IPS-11a (cell line): ENCODE results near the gene JAM2.
"Not testable (repeated sequence)": the region's sequence is repeated elsewhere in the genome, so short reads cannot be mapped to it uniquely, and the experiment has no call there.

Experiments
- H3K4me3 ChIP-seq: one replicate; pipeline ENCODE4 v1.5.1; 2013; ENCODE audit warnings: low read depth, low read length, control low read depth

JAM2 gene

DNA sequence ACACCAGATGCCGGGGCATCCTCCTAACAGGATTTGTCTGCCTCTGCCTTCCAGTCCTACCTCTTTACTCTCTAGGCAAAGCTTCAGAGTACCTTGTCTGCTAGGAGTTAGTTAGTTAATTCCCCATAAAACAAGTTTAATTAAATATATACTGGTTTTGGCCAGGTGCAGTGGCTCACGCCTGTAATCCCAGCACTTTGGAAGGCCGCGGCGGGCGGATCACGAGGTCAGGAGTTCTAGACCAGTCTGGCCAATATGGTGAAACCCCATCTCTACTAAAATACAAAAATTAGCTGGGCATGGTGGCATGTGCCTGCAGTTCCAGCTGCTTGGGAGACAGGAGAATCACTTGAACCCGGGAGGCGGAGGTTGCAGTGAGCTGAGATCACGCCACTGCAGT, 75.0 kb downstream of the JAM2 start:
- not testable (repeated sequence) for H3K4me3 ChIP-seq

DNA sequence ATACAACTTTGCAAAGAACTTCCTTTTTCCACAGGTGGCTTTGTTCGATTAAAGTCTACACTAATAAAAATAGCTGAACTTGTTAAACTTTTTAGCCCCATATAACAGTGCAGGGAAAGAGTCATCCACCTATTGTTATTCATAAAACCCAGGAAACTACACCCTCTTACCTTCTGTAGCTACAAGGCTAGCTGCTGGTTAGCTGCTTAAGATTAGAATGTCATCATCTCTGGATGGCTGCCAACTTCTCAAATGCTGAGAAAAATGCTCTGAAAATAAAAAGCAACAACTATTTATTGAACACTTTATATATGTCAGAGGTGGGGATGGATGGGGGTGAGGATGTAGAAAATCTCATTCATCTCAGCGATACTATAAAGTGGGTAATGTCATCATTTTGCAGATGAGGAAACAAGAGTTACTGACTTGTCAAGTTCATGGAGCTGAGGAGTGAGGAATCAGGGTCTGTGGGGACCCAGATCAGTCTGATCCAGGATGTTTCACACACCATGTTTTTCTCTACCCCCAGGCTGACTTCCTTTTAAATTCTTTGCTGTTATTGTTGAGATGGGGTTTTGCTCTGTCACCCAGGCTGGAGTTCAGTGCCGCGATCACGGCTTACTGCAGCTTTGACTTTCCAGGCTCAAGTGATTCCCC, 78.6 kb downstream of the JAM2 start:
- no peak overlapping the region for H3K4me3 ChIP-seq

DNA sequence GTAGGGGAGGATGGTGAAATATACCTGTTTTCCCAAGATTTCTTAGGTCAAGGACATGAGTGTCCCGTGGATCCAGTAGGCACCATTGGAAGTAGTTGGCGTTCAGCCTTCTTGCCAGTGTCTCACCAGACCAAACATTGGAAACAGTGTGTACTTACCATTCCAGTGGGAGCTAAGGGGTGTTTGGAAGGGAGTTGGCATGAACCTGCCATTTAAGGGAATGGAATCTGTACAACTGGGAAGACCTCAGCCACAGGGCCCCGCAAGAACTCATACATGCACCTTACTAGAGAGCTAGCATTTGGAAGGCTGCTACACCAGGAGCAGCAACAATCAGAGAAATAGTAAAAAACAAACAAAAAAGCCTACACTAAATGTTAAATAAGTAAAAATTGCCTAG, 82.9 kb downstream of the JAM2 start:
- H3K4me3 ChIP-seq: no peak overlapping the region

DNA sequence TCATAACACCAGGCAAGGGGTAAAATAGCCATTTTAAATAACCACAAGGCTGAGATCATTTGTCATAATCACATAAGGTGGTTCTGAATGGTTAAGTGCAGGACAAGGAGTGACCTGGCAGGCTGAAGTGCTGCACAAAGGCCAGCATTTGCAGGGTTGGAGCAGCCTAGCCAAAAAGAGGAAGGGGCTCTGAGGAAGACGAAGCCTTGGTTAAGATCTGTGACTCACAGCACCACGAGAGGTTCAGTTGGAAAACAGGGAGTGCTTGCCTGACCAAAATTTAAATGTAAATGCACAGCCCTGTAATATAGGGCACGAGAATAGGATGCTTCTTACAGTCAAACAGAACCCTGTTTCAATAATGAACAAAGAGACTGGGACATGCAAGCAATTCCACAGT, 83.6 kb downstream of the JAM2 start:
- no peak overlapping the region for H3K4me3 ChIP-seq

DNA sequence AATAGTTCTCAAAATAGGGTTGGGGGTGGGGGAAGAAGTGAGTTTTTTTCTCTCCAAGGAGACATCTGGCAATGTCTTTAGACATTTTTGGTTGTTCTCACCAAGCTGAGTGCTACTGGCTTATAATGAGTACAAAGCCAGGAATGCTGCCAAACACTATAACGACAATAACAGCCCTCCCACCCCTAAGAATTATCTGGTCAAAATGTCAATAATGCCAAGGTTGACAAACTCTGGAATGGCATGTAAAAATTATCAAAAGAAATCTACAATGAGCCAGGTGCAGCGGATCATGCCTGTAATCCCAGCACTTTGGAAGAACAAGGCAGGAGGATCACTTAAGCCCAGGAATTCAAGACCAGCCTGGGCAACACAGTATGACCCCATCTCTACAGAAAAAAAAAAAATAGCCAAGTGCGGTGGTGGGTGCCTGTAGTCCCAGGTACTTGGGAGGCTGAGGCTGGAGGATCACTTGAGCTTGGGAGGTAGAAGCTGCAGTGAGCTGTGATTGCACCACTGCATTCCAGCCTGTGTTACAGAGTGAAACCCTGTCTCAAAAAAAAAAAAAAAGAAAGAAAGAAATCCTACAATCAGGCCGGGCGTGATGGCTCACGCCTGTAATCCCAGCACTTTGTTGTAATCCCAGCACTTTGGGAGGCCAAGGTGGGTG, 93.2 kb downstream of the JAM2 start:
- H3K4me3 ChIP-seq: no peak overlapping the region

DNA sequence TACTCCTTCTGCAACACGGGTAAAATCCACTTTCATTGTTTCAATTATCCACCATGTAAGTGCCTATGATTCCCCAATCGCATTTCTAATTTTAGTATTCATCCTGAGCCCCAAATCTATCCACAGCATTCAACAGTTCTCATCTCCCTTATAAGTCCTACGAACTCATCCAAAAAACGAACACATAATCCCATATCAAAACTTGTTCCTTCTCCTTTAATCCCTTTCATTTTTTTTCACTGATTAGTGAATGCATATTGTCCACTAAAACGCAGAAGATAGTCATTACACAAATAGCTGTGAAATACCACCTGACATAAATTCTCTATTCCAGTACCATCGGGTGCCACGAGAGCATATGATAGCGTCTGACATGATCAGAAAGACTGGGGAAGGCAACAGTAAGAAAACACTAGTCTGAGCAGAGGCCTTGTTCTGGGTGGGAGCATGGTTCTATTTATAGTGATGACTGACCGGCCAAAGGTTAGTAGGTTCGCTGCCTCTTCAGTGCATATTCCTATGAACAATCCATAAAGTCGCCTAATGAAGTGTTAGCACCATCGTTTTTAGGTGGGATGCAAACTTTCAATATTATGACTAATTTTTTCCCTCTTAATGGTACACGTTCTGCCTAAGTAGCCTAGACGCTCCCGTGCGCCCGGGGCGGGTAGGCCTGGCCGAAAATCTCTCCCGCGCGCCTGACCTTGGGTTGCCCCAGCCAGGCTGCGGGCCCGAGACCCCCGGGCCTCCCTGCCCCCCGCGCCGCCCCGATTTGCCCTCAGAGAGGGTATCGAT, 95.0 kb downstream of the JAM2 start:
- peak overlapping the region; percentile 98 for H3K4me3 ChIP-seq

DNA sequence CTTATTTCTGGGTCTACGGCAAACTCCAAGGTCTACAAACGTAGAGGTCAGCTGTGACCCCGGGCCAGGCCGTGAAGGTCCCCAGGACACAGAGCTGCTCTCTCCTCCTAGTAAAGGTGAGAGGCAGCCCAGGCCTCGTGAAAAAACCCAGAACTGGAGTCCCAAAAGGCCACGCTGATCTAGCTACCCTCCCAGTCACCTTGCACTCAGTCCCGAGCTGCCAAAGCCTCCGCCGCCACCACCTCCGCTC, 95.5 kb downstream of the JAM2 start:
- H3K4me3 ChIP-seq: peak overlapping the region; percentile 98

DNA sequence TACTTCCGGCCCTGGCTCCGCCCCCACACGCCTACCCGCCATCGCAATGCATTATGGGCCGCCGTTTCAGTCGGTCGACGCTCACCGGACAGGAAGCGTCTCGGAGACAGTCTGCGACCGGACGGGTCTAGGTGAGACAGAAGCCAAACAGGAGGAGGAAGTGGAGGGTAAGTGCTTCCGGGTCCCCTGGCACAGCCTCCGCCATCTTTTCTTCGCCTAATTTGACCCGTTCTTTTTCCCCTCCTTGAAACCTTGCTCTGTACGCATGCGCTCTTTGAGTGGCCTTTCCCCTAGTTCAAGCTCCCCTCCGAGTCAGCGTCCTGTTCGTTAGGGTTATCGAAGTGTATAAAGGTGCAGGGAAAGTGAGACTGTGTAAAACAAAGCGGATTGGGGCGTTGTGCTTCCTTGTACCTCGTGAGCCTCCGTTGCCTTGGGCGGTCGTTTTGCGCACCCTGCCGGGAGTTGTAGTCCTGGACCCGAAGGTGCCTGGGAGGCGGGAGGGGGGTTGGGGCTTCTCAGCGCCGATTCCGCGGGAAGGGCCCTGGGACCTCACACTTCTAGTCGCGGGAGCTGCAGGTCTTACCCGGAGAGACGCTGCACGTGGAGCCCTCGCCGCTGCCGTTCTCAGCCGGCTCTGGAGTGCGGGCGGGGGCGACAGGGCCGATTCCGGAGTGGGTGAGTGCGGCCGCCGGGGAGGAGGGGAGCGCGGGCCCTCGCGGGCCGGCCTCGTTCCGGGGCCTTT, 96.0 kb downstream of the JAM2 start, which contains the start of the genes ATP5PF and GABPA:
TSS of gene ATP5PF (minus strand) at position 1 of the 742 bp plus-strand sequence. CDS start 5,110 bp downstream, outside the sequence.
TSS of gene GABPA (plus strand) at position 69 of the 742 bp plus-strand sequence. CDS start 6,627 bp downstream, outside the sequence.
- H3K4me3 ChIP-seq: peak within 1 kb of the TSS; percentile 98

DNA sequence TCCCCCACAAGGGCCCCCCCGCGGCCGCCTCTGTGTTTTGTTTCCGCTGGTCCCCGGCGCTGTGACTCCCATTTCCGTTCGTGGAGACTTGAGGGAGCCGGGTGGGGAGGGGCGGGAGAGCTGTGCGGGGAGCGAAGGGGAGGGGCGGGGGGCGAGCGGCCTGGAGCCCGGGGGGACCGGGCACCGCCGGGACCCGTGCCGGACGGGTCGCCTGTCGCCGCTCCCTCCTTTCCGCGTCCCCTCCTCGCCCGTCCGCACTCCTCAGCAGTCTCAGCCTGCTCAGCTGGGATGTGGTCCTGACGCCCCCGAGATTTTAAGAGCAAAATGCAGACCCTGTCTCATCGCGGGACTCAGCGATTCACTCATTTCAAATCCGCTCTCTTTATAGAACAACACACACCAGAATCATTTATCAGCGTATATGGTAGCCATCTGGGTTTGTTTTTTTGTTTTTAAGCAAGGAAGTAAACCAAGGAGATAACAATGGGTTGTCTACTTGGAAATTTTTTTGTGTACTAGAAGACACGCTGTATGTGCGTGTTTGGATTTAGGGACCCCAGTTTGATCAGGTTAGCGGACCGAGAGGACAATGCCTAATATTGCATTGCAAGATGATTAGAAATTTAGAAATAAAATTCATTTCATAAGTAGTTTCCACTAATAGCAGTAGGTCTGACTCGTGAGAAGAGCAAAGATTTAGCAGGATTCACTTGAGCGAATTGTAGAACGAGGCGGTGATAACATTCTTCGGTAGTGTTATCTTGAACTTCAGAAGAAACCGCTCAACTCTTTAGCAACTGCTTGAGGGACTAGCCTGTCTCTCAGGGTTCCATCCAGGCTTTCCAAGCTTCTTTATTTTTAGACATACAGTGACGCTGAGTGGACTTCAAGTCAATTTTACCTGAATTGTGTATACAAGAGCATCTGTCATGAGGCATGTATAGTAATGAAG, 96.9 kb downstream of the JAM2 start:
- peak overlapping the region; percentile 98 for H3K4me3 ChIP-seq

DNA sequence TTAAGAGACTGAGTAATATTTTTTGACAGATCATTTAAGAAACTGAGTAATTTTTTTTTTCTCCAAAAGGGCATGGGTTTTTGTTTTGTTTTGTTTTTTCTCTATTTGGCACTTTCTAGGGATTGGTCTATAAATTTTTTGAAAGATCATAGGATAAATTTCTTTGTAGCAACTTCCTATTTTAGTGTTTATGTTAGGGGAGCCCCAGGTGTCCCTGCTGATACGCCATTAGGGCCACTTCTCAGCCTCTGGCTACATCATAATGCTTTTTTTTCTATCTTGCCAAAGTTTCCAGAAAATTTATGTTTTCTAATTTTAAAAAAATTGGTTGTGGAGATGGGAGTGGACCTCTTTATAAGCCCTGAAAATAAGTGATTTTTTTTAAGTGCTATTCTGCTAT, 98.4 kb downstream of the JAM2 start:
- no peak overlapping the region for H3K4me3 ChIP-seq

DNA sequence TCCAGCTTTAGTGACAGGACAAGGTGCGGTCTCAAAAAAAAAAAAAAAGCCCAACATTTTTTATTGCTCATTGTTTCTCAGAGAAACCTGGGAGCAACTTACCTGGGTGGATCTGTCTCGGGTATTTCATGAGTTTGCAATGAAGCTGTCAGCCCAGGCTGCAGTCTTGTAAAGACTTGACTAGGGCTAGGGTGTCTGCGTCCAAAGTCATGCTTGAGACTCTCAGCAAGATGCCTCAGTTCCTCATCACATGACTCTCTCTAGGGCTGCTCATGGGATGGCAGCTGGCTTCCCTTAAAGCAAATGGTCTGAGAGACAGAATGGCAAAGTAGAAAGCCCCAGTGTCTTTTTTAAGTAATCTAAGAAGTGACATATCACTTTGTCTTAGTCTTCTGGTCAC, 103.8 kb downstream of the JAM2 start:
- no peak overlapping the region for H3K4me3 ChIP-seq

DNA sequence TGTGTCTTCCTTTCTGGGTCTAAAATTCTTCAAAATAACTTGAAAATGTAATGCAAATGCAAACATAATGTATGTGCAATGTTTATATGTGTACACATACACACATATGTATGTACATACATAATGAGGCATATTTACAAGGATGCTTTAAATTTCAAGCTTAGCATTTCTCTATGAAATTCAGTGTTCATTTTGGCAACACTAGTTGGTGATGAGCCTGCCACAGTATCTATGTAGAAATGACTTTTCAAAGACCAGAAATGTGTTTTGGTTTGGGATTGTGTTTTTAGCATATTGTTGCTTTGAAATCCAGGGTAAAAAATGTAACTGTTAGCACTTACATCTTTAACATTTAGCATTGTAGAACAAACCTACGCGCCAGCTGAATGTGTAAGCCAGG, 105.8 kb downstream of the JAM2 start:
- H3K4me3 ChIP-seq: no peak overlapping the region

DNA sequence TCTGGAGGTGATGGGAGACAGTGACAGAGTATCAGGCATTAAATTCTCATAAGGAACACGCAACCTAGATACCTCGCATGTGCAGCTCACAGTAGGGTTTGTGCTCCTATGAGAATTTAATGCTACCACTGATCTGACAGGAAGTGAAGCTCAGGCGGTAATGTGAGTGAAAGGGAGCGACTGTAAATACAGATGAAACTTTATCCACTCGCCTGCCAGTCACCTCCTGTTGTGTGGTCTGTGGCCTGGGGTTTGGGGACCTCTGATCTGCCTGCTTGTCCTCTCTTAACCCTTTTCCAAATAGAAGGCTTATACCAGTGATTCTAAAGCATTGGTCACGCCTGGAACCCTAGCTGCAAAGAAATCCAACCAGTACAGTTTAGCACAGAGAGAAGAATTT, 111.0 kb downstream of the JAM2 start:
- H3K4me3 ChIP-seq: no peak overlapping the region

DNA sequence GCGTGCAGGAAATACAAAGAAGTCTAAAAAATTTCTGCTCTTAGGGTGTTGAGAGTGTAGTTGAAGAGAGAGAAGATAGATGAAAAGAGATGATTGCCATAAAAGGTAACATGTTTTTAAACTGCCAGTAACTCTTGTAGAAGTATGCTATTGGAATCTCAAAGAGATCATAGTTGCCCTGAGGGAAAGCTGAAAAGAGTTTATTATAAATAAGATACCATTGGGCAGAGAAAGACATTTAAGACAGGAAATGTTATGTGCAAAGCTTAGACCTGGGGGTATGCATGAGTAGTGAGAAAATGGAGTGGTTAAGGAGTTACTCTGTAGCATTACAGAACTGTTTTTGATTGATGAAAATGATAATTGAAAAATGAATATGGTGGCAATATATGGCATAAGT, 113.4 kb downstream of the JAM2 start:
- H3K4me3 ChIP-seq: no peak overlapping the region

DNA sequence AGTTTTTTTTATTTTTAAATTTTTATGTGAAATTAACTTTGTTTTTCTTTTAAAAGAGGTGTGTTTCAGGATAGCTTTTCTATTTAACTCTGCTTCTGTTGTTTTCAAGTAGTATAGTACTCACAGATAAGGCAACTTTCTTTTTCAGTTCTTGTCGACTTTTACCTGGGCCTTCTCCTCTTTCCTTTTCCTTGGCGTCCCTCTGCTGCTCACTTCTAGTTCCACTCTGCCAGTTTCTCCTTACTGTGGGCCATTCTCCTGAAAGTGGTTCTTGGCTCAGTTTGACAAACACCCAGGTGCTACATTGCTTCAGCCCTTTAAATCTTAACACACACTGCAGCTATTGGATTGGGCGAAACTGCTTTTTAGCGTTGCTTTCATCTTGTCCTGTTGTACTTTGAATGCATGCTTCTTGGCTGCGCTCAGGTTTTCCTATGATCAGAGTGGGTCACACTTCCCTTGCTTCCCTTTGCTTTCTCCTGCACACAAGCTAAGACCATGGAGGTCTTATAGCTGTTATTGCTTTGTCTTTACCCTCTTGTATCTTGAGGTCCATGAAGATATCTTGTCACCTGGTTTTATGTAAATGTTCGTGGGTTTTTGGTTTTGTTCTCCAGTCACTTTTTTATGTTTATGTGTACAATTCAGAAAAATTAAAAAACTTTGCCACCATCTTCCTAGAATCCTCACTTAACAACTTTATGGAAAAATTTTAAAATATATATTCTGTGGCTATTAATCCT, 117.3 kb downstream of the JAM2 start:
- no peak overlapping the region for H3K4me3 ChIP-seq

DNA sequence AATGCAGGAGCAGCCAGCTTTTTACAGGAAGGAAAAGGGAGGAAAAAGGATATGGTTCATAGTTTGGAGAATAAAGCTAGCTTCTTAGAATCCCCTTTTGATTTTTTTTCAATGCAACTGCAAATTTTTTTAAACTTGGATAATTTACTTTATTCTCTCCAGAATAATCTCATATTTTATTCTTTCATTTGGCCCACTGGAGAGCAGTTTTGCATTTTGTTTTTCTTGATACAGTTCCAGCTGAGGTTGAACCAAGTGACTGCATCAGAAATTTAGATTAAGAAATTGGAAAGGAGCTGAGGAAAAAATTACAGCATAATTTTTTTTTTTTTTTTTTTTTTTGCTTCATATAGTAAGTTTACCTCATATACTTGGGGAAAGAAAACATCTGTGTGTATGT, 118.5 kb downstream of the JAM2 start:
- no peak overlapping the region for H3K4me3 ChIP-seq

DNA sequence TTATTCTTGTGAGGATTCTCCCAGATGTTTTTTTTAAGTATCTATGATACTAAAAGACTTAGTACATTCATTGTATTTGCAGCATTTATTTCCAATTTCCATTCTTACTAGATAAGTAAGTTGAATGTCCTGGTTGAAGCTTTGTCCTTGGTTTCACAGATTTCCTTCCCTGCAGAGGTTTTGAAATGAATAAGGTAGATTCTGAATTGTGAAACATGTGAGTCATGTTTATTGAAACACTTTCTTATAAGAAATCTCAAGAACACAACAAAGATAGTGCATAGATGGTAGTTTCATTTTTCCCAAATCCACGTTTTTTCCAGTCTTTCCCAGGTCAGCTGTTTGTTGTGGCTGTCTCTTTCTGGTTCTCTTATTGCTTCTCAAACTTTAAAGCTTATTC, 120.5 kb downstream of the JAM2 start:
- no peak overlapping the region for H3K4me3 ChIP-seq

DNA sequence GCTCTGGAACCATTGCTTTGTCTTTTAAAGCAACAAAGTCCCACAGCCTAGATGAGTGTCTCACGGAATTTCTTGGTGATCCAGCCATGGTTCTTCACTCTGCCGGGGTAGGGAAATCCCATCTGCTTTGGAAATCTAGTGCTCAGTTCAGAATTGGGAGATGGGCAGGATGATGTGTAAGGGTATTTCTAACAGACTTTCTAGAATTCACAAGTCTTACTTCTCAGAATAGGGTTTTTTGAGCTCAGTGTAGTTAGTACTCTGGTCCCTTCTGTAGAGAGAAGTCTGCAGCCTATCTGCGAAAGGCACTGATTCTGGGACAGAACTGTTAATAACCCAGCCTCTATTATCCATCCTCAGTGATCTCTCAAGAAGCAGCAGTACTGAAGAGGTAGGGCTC, 121.0 kb downstream of the JAM2 start:
- no peak overlapping the region for H3K4me3 ChIP-seq

DNA sequence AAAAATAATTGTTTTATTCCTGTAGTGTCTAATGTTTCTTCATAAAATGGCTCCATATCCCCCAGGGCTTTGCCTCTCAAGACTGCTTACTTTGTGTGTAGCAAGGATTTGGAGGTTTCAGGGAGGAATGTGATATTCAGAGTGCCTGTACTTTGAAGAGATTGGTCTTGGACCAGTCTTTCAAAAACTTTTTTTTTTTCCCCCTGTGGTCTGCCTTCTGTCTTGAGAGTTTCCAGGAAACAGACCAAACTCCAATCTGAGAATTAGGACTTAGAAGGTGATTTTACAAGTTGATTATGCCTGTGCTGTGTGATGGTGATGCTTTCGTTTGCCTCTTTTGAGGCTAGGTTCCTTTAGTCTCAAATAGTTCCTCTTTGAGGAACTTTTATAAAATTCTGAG, 121.6 kb downstream of the JAM2 start:
- H3K4me3 ChIP-seq: no peak overlapping the region

DNA sequence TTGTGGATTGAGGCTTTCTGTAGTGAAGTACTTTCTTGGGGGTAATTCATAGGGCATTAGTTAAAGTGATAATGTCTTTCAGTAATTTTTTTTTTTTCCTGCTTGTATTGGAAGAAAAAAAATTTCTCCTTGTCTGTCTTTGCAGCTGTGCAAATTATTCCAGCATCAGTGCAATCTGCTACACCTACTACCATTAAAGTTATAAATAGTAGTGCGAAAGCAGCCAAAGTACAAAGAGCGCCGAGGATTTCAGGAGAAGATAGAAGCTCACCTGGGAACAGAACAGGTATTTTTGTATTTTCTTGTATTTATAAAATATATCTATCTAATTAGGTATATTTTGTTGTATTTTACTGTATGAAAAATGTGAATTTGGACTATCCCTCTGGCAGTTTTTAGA, 125.0 kb downstream of the JAM2 start:
- H3K4me3 ChIP-seq: no peak overlapping the region
